NOMO-1 (cell line): Measurements from ENCODE around the gene RASGRF2.

Experiments used
- DNase-seq, 2 experiments: peaks; one replicate each; lab custom pipeline; 2025; ENCODE audit not compliant: unreplicated experiment in 2 of 2; lab: John Stamatoyannopoulos, UW

The RASGRF2 gene

GRCh38 chr5:81195335-81195929 lies 235.3 kb downstream of the RASGRF2 start:
- no peak for DNase-seq

DNA sequence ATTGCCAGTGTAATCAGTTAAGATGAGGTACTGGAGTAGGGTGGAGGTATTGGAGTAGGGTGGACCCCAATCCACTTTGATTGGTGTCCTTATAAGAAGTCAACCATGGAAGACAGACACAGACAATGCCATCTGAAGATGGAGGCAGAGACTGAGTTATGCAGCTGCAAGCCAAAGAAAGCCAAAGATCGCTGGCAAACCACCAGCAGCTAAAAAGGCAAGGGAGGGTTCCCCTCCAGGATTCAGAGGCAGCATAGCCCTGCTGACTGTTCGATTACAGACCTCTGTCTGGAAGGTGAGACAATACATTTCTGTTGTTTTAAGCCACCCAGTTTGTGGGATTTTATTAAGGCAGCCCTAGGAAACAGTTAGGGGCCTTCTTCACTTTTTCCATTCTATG lies 242.5 kb downstream of the RASGRF2 start:
- no peak for DNase-seq

DNA sequence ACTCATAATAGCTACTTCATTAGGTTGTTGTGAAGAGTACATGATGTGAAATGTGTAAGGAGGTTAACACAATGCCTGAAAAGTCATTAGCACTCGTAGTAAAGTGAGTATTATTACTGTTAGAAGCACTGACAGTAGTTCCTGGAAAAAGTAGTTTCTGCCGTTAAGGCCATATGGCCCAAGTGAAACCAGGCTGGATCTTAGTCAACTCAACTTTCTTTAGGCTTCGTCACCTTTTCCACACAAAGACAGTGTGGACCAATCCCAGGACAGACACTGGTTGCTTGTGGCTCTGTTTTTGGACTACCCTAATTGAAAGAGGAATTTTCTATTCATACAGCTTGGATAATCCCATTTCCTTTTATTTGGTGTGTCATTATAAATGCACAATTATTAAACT lies 243.6 kb downstream of the RASGRF2 start:
- DNase-seq = no peak

- DNase-seq = no peak
Measured at GRCh38 chr5:81204205-81204604, 244.0 kb downstream of the RASGRF2 start.

DNA sequence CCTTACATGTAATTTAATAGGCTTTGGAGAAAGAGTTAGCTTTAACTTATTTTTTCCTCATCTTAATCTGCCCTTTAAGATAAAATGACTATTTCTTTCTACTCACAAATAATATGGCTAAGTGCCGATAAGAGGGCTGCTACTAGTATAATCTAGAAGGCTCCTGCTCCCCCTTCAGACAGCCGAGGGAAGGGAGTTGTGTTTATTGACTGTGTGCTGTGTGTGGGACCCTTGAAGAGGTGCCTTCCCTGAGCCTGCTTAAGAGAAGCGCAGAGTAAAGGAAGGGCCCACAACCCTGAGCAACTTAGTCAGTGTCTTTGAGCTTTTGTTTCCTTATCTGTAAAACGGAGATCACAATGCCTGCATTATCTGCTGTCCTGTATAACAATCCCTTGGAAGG lies 244.9 kb downstream of the RASGRF2 start:
- DNase-seq = no peak

DNA sequence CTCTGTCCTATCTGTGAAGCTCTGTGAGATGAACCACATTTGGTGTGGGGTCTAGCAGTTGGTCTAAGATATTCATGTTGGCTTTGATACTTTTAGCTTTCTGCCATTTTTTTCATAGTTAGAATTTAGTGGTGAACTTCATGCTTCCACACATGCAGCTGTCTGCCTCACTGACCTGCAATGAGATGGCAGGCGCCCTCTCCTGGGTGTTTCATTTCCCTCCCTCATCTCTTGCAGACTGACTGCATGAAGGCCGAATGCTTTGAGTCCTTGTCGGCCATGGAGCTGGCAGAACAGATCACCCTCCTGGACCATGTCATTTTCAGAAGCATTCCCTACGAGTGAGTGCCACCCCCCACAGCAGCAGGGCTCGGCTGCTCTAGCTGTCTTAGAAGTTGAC lies 246.8 kb downstream of the RASGRF2 start:
- DNase-seq = no peak

DNA sequence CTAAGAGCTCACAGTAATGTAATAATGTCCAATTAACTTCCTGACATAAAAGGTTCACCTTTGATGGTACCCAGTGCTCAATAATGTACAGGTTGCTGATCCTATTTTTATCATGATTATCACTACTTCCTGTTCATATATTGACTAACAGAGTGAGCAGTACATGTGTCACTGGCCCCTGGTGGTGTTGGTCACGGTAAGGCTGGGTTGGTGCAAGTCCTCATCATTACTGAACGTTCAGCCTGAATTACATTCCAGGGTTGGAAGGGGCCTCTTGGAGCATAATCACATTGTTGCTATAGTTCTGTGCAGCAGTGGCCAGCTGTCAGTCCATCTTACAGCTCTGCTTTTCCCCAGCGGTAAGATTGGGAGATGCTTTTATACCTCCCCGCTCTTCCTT lies 248.7 kb downstream of the RASGRF2 start:
- no peak for DNase-seq

DNA sequence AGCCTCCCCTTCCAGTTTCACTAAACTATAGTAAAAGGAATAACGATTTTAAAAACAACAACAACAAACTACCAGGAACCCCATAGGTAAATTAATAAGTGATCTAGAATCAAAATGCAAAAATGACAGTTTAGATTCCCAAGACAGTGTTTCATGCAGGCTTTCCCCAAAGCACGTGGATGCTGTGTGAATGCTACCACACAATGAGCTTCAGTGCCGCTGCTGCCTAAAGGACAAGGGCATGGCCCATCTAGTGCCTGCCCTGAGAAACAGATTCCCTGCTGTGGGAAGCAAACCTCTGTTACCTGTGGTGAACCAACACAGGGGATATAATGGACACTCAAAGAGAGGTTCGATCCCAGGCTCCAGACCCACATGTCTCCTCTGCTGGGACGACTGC lies 249.2 kb downstream of the RASGRF2 start:
- DNase-seq = no peak

DNA sequence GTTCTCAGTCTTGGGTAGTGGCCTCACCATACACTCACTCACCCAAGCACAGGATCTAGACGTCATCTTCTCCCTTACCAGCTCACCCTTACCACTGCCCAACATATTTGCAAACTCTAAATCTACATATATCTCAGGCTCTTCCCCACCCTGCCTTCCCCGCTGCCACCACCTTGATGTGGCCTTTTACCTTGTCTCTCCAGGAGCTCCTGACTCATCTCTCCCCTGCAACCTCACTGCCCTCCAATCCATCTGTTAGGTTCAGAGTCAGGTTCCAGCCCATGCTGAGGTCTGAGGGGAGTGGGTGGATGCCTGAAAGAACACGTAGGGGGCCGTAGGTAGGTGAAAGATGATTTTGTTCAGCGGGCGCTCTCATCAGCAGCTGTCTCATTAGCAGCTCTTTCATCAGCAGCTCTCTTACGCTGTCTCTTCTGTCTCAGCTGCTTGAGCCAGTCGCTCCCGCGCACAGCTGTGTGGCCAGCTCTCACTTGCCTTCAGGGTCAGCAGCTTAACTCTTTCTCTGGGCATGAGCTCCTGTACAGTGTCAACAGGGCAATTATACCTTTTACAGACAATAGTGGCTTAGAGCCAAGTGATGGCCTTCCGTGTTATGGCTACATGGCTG lies 249.8 kb downstream of the RASGRF2 start:
- no peak for DNase-seq

DNA sequence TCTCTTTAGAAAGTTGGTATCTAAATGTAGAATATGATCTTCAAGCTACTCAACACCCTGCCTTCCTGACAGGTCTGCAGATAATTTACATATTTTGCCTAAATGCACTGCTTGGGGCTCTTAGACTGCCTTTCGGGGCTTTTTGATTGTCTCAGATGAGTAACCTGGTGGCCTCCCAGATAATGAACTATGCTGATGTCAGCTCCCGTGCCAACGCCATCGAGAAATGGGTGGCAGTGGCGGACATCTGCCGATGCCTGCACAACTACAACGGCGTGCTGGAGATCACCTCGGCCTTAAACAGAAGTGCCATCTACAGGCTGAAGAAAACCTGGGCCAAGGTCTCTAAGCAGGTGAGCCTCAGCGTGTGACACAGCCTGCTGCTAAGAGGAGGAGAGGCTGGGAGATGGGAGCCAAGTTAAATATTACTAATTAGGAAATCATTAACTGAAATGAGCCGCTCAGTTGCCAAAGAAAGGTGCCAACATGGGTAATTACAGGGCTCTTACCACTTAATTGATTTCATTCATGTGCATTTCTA lies 252.1 kb downstream of the RASGRF2 start:
- DNase-seq = no peak

DNA sequence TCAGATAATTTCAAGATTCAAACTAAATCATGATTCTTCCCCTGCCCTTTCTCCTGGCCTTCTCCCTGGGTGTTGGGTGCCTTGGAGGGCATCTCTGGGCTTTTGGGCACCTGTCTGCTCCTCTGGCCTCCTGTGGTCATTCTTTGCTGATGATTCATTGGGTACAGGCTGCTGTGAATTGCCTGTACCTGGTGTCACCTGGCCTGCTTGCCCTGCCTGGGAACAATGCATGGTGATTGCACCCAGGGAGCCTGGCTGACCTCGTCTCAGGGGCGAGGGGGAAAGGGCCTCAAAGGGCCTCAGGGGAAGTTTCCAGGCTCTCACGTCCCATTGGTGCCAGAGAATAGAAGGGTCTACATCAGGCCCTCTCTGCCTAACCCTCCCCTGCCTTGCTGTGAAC lies 252.9 kb downstream of the RASGRF2 start:
- DNase-seq = no peak

DNA sequence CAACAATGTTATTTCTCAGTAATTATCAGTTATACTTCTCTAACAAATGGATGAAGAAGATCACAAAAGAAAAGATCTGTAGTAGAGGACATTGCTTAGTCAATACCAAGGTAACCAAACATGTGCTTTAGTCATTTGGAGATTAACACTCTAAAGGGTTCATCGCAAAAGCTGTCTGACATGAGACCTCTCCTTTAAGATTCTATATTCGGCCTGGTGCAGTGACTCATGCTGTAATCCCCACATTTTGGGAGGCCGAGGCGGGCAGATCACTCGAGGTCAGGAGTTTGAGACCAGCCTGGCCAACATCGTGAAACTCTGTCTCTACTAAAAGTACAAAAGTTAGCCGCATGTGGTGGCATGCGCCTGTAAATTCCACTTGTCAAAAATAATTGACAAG lies 254.7 kb downstream of the RASGRF2 start:
- no peak for DNase-seq

DNA sequence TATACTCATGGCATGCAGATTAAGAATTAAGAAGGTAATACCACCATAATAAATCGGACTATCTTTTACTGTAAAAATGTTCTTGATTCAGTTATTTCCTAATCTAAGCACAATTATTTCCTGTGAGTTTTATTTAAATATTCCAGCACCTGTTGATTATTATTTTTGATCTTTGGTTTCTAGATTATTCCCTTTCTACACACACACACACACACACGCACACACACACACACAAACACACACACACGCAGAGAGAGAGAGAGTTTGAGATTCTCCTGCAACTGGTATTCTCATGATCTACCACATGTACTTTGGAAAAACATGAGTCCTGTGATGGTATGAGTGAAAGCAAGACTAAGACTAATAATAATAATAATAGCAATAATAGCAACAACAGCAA lies 256.0 kb downstream of the RASGRF2 start:
- DNase-seq = no peak

DNA sequence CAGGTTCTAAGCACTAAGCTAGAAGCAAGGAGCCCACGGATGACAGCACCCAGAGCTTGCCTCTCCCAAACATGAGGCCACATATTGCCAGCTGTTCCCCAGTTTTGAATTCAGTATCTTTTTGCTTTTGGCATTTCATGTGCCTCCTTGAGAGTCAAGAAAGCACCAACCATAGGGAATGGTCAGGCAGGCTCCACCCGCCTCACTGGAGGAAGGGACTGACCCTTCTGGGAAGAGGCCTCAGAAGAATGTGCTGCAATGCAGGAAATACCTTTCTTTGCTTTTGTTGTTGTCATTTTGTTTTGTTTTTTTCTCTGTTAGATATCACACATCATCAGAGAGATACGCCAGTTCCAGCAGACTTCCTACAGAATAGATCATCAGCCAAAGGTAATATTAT lies 259.2 kb downstream of the RASGRF2 start:
- DNase-seq = no peak

DNA sequence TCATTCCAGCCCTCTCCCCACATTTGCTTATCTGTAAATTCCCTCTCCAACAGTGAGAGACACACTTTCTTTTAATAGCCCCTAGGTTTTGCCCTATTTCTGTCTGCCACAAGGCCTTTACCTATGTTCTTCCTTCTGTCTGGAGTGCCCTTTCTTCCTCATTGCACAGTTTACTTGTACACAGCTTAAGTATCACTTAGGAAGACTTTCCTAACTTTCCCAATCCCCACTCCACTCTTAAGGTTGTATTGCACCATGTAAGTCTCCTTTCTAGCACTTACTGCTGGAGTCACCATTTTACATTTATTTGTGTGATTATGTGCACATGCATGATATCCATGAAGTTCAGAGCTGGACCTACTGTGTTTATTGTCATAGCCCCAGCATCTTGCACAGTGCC lies 262.1 kb downstream of the RASGRF2 start:
- no peak for DNase-seq

DNA sequence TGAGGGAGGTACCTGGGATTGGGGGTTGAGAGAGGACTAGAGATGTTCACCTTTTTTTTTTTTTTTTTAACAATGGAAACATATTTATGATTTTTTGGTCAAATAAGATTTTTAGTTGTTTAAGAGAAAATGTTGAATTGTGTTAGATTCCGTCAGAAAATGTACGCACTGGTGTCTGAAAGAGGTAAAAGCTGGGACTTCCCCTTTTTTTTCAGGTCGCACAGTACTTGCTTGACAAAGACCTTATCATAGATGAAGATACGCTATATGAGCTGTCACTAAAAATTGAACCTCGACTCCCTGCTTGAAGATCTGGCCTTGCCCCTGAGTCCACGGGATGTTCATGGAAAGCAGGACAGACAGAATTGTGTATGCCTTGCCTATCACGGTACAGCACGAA lies 265.3 kb downstream of the RASGRF2 start:
- no peak for DNase-seq

- DNase-seq = no peak
Measured at GRCh38 chr5:81226286-81226685, 266.1 kb downstream of the RASGRF2 start.

DNA sequence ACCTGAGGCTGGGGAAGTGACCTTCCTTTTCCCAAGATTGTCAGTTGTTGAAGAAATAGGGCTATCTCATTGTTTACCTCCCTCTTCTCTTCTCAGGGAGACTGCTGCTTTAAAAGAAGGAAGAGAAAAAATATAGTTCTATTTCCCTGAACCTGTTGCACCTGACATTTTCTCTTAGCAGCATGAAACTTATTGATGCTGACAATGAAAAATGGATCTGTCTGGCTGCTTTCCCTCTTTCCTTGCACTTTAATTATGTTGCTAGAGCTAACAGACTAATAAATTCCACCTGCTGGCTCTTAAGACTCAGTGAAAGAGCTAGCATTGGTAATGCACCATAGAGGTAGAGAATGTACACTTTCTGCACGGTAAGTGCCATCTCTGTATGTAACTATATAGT lies 266.8 kb downstream of the RASGRF2 start:
- DNase-seq = no peak

GRCh38 chr5:81228084-81228483 lies 267.9 kb downstream of the RASGRF2 start:
- no peak for DNase-seq

GRCh38 chr5:81230416-81230815 lies 270.3 kb downstream of the RASGRF2 start:
- no peak for DNase-seq

GRCh38 chr5:81232464-81233079 lies 272.4 kb downstream of the RASGRF2 start:
- no peak for DNase-seq

GRCh38 chr5:81233080-81233634 lies 273.0 kb downstream of the RASGRF2 start, which contains the start of gene CKMT2:
Gene CKMT2 (plus strand): TSS chr5:81233322. CDS start chr5:81251133, 17,811 bp downstream.
- no peak for DNase-seq
